HG03159 (cell line): ENCODE results near the gene TKFC.
A peak's percentile ranks its signal among the peaks of the same experiment; 100 is the strongest.

Source experiments
- ATAC-seq: cut with Tn5 transposase; IDR thresholded peaks from one replicate; pipeline ENCODE4 v1.9.1; 2021; ENCODE audit warnings: mild to moderate bottlenecking, moderate library complexity; ENCODE audit not compliant: unreplicated experiment

Gene TKFC, protein sequence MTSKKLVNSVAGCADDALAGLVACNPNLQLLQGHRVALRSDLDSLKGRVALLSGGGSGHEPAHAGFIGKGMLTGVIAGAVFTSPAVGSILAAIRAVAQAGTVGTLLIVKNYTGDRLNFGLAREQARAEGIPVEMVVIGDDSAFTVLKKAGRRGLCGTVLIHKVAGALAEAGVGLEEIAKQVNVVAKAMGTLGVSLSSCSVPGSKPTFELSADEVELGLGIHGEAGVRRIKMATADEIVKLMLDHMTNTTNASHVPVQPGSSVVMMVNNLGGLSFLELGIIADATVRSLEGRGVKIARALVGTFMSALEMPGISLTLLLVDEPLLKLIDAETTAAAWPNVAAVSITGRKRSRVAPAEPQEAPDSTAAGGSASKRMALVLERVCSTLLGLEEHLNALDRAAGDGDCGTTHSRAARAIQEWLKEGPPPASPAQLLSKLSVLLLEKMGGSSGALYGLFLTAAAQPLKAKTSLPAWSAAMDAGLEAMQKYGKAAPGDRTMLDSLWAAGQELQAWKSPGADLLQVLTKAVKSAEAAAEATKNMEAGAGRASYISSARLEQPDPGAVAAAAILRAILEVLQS

DNA sequence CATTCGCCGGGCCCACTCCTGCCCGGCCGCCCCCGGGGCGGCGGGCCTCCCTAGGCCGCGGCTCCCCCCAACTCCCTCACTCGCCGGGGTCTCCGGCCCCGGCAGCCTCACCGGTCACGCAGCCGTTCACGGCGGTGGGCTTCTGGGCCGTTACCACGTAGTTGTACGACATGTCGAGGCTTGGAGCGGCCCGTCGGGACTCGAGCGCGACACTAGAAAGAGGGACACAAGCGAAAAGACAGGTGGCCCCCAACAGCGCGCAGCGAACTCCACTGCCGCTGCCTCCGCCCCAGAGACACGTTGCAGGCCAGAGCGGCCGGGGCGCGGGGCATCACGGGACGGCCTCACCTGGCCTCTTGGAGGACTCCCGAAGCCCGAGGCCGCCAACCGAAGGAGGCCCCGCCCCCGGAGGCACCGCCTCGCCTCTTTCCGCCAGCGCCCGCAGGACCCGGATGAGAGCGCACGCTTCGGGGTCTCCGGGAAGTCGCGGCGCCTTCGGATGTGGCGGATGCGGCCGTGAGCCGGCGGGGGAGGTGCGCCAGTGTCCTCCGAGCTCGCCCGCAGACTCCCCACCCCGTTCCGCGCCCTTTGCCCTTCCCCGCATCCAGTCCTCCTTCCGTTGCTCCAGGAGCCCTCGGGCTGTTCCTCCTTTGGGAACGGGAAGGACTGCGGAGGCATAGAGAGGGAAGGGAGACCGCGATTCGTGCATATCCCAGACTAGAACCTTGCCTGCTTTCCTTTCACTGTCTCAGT lies at the start of gene TKFC, which contains the start of gene DDB1:
TKFC (plus strand) TSS at position 432 of the 753 bp plus-strand sequence. CDS start 1,501 bp downstream, outside the sequence.
DDB1 (minus strand) TSS at position 309 of the 753 bp plus-strand sequence; CDS start at position 172, 137 bp downstream.
- ATAC-seq, result peak; percentile 79

DNA sequence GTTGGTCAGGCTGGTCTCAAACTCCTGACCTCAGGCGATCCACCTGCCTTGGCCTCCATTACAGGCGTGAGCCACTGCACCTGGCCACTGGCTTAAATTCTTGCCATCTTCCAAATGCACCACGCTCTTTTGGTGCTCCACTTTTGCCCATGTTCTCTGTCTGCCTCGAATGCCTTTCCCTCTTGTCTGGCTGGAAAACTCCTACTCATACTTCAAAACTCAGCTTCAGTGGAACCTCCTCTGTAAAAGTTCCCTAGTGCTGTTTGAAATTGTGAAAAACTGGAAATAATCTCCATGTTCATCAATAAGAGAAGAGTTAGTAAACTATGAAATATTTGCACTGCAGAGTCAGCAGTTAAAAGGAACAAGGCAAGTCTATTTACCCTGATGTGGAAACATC lies 49.4 kb upstream of the TKFC start:
- no peak for ATAC-seq

DNA sequence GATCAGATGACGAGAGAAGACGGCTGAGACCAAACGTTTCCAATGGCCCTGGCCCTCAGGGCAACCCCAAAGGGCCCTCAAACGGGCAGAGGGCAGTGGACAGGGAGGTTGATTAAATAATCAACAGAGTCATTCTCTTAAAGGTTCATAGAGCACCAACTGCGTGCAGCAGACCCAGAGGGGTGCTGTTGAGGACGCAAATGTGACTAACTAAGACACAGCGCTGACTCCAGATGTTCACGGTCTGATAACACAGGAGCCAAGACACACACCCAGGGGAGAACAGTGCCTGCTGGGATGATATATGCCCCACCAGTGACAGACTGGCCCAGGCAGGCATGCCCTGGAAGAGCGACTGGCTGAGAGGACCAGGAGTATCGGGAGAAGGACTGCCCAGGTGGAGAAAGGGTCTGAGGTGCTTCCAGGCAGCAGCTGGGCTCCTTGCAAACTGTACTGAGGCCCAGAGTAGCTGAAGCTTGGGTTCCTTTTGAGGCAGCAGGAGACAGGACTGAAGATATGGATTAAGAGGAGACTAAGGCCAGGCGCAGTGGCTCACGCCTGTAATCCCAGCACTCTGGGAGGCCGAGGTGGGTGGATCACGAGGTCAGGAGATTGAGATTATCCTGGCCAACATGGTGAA lies 45.6 kb upstream of the TKFC start:
- no peak for ATAC-seq

DNA sequence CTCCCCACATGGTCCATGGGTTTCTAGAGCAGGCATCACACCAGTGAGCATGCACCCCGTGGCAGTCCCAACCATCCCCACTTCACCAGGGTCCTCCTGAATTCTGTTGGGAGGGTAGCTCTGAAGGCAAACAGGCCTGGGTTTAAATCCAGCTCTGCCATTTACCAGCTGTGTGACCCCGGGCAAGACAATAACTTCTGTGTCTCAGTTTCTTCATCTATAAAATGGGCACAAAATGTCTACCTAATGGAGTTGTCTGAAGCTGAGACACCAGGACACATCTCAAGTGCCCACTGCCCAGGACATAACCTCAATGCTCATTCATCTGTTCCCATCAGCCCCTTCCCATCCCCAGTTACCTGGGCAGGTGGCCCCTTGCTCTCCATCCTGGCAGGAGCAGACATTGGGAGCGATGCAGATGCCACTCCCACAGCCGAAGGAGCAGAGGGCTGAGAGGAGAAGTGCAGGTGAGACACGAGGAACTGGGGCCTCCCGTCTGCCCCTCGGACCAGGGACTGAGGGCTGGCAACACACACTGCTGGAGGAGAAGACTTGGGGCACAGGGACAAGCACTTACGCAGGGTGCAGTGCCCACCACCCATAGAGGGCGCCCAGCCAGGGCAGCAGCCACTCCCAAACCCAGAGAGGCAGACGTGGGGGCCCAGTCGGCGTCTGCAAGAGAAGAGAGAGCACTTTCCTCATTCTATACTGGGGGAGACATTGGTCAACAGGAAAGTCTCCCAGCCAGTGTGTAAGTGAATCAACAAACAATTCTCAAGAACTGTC lies 41.9 kb upstream of the TKFC start:
- no peak for ATAC-seq

DNA sequence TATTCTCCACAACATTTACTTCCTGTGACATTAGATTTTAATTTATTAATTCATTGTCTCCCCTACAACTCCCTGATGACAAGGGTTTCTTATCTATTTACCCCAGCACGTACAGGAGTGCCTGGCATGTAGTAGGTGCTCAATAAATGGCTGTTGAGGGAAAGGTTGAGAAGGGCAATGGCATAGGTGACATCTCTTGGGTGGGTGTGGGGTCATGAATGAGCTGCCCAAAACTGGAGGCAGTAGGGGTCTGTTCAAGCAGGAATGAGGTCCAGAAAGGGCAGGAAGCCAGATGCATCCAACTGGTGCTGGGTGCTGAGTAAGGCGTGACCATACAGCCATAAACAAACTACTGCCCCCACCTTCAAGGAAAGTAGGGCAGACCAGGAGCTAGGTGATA lies 40.7 kb upstream of the TKFC start:
- no peak for ATAC-seq

DNA sequence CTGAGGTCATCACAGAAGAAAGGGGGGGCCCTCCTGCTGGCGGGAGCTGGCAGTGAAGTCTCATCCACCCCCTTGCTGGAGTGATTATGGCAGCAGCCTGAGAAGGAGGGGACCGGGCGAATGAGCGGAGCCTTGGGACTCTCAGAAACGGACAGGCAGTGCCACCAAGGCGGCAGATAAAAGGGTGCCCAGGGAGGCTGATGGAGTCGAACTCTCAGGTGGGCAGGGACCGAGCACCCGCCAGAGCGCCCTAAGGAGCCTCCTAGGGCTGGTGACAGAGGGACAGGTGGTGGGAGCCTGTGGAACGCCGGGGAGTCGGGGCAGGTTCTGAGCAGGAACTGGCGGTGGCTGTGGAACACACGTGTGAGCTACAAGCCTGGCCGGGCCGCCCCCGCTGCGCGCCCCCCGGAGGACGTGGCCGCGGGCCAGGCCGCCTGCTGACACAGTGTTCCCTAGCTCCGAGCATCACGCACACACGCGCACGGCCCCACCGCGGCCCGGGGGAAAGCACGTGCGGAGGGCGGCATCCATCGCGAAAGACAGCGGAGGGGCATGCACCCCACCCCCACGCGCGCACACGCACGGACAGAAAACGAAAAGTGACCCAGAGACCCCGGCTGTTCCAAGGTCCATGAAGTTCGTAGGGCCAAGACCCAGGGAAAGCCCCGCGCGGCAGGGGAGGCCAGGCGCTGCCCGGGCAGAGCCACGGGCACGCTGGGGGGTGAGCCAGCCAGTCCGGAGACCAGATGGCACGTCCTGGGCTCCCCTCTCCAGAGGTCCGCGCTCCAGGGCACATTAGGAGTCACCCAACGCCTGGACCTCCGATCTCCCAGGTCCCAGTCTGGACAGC lies 38.9 kb upstream of the TKFC start:
- peak; percentile 25 for ATAC-seq

DNA sequence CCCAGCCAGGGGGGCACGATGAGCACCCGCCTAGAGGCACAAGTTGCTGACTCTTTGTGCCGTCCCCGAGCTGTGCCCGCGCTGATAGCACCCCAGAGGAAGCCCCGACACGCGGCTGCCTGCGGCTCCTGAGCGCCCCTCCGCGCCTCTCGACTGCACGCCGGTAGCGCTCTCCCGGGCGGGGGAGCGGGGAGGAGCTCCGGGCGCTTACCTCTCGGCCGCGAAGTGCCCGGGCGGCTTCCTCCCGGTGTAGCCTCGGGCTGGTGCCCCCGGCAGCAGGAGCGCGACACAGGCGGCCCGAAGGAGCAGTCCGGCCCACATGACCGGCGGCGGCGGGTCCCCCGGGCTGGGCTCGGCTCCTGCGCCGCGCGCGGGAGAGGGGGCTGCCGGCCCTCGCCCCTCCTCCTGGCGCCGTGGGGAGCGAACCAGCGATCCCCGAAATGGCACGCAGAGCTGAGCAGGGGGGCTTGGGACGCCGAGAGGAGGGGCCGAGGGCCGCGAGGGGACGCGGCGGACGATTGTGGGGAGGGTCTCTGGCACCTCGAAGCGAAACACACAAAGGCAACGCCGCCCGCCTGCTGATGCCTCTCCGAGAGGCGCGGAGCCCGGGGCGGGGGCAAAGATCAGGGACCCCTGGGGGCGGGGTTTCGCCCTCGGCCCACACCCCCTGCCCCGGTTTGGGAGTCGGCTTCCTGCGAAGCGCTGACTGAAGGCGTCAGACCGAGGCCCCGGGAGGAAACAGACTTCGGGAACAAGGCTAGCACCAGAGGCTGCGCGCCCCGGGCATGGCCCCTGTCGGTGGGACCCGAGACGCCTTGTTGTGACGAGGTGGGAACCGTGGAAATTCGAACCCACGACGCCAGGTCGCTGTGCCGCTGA lies 38.1 kb upstream of the TKFC start, which contains the start of gene VWCE:
VWCE (minus strand) TSS at position 600 of the 879 bp plus-strand sequence; CDS start at position 321, 279 bp downstream.
- peak; percentile 69 for ATAC-seq

DNA sequence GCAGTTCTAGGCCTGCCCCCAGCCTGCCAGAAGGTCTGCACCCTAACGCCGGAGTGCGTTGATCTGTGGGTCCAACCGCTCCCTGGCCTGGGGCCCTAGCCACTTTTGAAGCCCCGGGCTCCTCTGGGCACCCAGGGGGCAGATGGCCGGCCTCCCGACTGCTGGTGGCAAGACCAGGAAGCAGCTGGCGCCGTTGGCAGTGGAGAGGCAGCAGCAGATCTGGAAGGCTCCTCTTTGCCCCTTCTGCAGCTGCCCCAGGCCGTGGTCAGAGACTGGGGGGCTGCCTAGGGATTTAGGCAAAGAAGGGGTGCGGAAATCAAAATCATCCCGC lies 37.5 kb upstream of the TKFC start:
- ATAC-seq, result no peak

DNA sequence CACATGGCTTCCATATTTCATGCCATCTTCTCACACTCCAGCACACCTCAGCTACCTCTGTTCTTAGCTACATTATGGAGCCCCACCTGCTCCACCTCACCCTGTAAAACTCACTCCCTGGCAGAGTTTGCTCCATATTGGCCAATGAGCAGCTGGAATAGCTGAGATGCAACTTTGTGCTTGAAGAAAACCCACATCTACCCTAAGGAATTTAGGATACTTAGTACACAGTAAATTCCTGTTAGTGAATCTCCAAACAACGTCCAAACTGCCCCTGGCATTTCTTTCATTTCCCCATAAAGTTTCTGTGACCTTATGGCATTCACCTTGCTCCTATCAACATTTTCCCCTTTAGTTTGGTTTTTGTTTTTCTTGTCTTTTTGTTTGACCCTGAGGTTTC lies 35.7 kb upstream of the TKFC start:
- ATAC-seq, result no peak

DNA sequence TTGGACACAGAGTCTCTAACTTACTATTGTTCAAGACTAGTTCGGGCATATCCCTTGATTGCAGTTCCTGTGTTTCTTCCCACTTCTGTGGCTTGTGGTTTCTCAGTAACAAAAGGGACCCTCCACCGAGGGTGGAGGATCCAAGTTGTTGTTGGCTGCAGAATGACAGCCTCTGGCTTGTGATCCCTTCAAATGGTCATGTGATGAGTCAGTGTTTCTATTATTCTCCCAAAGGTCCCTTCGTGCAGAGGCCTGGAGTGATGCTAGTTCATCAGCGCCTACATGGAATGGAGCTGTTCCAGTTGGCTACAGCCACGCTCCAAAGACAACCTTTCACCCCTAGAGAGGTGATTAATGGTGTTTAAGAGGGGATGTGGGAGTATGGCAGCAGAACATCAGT lies 35.3 kb upstream of the TKFC start:
- no peak for ATAC-seq

DNA sequence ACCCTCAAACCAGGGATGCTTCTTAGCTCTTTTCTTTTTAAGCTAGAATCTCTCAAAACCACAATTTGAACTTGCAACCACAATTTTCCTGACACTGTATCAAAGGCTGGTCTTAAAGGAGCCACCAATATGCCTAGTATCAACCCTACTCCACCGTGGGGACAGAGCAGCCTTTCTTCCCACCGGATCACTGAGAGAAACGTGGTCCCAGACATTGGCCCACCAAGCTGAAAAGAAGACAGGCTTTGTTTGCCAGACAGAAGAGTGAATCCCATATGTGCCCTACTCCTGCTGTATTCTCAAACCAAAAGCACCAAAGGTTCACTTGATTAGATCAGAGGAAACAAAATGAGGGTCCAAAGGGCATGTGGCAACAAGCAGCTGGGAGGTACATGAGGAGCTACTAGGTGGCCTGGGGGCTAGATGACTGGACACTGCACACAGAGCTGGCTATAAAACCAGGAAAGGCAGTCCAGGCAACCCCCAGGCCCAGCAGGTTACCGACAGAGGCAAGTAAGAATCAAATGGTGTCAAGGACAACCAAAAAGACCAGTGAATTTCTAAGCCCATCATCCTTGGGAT lies 34.3 kb upstream of the TKFC start:
- no peak for ATAC-seq

DNA sequence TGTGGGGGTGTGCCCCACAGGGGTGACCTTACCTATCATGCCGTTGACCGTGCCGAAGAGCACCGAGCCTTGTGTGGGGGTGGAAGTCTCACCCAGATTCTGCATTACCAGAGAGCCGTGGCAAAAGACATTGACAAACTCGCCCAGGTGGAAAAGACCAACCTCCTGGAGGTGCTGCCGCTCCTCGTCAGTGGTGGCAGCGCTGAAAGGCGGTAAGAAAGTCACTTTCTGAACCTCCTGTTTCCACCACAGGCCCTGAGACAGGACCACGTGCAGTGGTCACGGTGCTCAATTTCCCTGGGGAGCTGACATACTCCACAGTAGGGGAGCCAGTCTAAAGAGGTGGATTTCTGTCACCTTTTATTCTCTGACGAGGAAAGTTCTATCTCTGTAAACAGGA lies 30.5 kb upstream of the TKFC start:
- ATAC-seq, result no peak

DNA sequence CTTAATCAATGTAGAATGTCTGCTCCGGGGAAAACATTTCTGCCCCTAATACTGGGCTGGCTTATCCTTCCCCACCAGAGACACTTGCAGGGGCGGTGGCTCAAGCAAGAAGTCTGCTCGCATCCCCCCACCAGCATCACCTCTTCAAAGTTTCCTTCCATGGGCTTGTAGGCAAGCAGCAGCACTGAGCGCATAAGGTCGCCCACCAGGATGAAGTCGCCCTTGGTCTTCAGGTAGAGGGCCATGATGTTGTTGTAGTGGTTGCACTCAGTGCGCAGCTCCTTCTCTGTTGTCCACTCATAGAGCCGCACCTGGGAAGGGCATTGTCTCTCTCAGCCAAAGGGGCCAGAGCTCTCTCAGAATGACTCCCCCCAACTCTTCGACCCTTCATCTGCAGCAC lies 29.3 kb upstream of the TKFC start:
- ATAC-seq, result no peak

DNA sequence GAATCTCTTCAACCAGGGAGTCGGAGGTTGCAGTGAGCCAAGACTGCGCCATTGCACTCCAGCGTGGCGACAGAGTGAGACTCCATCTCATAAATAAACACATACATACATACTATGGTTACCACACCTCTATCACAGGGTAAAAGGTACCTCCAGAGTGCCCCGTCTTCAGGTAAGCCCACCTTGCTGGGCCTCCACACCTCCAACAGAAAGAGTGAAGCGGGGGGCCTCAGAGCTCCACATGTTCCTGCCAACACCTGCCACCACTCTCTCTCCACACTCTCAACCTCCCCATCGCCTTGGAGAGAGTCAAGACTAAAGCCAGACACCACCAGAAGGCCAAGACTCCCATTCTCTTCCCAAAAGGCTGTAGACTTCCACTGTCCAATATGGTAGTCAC lies 27.6 kb upstream of the TKFC start:
- ATAC-seq, result no peak

DNA sequence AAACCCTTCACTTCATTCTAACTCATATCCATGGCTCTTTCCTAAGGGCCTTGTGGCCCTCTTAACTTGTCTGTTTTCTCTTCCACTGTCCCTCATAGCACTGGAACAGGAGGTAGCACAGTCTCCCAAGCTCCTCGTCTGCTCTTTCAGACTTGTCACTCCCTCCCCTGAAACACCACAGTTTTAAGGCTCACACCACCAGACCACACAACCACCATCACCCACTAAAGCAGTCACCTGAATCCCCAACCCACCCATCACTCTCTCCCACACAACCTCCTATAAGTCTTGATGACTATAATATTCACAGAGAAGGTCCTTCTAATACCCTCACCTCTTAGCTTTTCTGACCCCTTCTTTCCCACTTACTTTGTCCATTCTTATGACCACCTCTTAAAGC lies 26.8 kb upstream of the TKFC start:
- ATAC-seq, result no peak

DNA sequence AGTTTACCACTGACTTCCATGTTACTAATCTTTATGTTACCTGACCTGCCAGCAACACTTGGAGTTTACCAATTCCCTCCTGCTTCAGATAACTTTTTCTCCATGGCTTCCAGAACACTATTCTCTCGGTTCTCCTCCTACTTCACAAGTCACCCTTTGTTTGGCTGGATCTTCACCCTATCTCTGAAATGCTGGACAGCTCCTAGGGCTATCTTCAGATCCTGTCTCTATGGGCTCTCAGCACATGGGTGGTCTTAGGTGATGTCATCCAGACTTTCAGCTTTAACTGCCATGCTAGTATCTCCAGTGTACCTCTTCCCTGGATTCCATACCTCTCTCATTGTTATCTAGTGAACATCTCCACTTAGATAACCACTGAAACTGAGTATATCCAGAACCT lies 25.7 kb upstream of the TKFC start:
- no peak for ATAC-seq

DNA sequence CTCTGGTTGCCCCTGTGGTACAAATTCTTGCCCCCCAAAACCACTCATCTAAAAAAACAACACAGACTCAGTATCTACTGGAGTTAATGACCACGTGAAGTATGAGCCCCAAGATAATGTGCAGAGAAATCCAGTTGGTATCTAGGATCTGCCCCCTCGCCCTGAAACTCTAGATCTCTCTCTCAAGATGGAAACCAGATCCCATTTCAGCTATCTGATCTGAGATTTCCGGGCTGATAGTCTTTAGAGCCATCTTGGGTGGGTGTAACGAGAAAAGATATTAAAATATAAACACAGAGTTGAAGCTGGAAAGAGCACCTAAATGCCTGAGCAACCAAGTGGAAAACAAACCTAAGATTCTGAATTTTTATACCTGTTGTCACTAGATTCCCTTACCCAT lies 23.9 kb upstream of the TKFC start:
- no peak for ATAC-seq

DNA sequence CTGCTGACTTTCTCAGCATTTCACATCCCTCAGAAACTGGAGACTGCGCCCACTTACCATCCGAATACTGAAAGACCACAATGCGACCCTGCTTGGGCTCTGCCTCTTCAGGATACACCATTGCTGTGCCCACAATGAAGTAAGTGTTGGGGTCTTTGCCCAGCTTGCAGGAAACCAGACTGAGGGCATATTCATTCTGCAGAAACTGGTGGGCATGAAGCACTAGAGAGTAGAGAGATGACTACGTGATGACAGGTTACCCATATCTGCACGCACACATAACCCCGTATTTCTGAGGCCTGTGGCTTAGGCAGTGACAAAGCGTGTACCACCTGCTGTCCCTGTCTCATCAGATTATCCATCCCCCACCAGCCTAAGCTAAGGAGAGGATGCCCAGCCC lies 23.3 kb upstream of the TKFC start:
- ATAC-seq, result no peak
